Lower leg skin (tissue), 4 donors: ENCODE data around the gene OAS1. TPM values are rescaled to one million over a fixed set of nuclear protein-coding genes. Genes with fewer than 3 reads are reported as not detected.

ENCODE experiments used
- DNase-seq, 2 donors: peaks; one replicate each; pipeline ENCODE4 v3.0.0-alpha.2; 2019; ENCODE audit warnings: low spot score in 2 of 2
- H3K4me3 ChIP-seq: fragments of 200-600 bp; sonication (generic); 2 replicates; pipeline ENCODE4 v1.5.1; 2017; ENCODE audit warnings: mild to moderate bottlenecking, low read depth; ENCODE audit not compliant: poor library complexity, severe bottlenecking
- CTCF ChIP-seq, 3 donors: fragments of 450-650 bp; IDR thresholded peaks; one replicate each; pipeline ENCODE4 v1.5.1; 2016; ENCODE audit warnings: antibody characterized with exemption in 3 of 3, mild to moderate bottlenecking in 3 of 3, moderate library complexity in 2 of 3
- POLR2A ChIP-seq, 2 donors: fragments of 450-650 bp; IDR thresholded peaks; one replicate each; pipeline ENCODE4 v1.6.1; 2016 to 2017; ENCODE audit warnings: antibody characterized with exemption in 2 of 2, mild to moderate bottlenecking in 1 of 2, moderate library complexity in 1 of 2
- WGBS, 2 donors: methylation state at CpG; one replicate each; pipeline ENCODE4 v1.1.5; 2018; 5-methylcytosine and 5-hydroxymethylcytosine counted together
- intact Hi-C: fragments of 100-400 bp; cut with DNase I; formaldehyde crosslinking; loops from one replicate; pipeline ENCODE4 v1.15.0; 2023; ENCODE audit warnings: low total_unique reads
- total RNA-seq, 4 donors: library from RNA; depleted of rRNA; stranded (reverse); fragments of >200 nt; gene quantifications; one replicate each; pipeline ENCODE4 v1.1.0, GENCODE V29; 2016

OAS1 gene
- total RNA-seq, 4 donors from 2014 or later = 16.2 to 25.2 (median 23.2) TPM

GRCh38 chr12:112937741-112938719 is 31.3 kb downstream of the OAS1 start, which contains the start of gene OAS3:
OAS3 (plus strand) TSS chr12:112938474; CDS start chr12:112938531, 57 bp downstream.
- TF ChIP-seq POLR2A (IDR thresholded peaks at IDR 0.05) = no peak
- no peak for TF ChIP-seq CTCF (IDR thresholded peaks at IDR 0.05)
- H3K4me3 ChIP-seq = peak within 1 kb of the TSS; percentile 46
- intact Hi-C loops = no loop called here
- peak; percentile 85 to 97 for DNase-seq
- WGBS, 2 donors = 8 to 9% methylated on average over 24 to 31 of the region's 50 CpGs

- WGBS, 2 donors = 9 to 14% methylated on average over 11 of the region's 11 CpGs
- no peak for TF ChIP-seq POLR2A (IDR thresholded peaks at IDR 0.05)
- no peak for TF ChIP-seq CTCF (IDR thresholded peaks at IDR 0.05)
- intact Hi-C loops = no loop called here
- no peak for DNase-seq
- H3K4me3 ChIP-seq = peak overlapping the region; percentile 46
Observed at GRCh38 chr12:112938751-112939150, 32.0 kb downstream of the OAS1 start.

- H3K4me3 ChIP-seq = no peak overlapping the region
- WGBS, 2 donors = 58 to 59% methylated on average over 7 of the region's 7 CpGs
- intact Hi-C loops = no loop called here
- no peak for DNase-seq
- TF ChIP-seq CTCF (IDR thresholded peaks at IDR 0.05) (no peak), POLR2A (IDR thresholded peaks at IDR 0.05) (no peak)
Observed at GRCh38 chr12:112939761-112940381, 33.1 kb downstream of the OAS1 start.

GRCh38 chr12:112941528-112942335 is 35.0 kb downstream of the OAS1 start:
- DNase-seq = no peak
- 87% methylated on average over 16 of the region's 16 CpGs for WGBS, 2 donors
- intact Hi-C loops = no loop called here
- H3K4me3 ChIP-seq = no peak overlapping the region
- TF ChIP-seq CTCF (IDR thresholded peaks at IDR 0.05) = no peak
- no peak for TF ChIP-seq POLR2A (IDR thresholded peaks at IDR 0.05)

- intact Hi-C loops = no loop called here
- 95 to 100% methylated on average over 1 of the region's 1 CpG for WGBS, 2 donors
- TF ChIP-seq POLR2A (IDR thresholded peaks at IDR 0.05) (no peak), CTCF (IDR thresholded peaks at IDR 0.05) (no peak)
- DNase-seq = no peak
- no peak overlapping the region for H3K4me3 ChIP-seq
Observed at GRCh38 chr12:112942572-112942971, 35.8 kb downstream of the OAS1 start.
